Motor neuron (in vitro differentiated cells): Measurements from ENCODE around the gene CHST4. TPM values are rescaled to one million over a fixed set of nuclear protein-coding genes. Genes with fewer than 3 reads are reported as not detected.

ENCODE experiments used
- ATAC-seq, 8 experiments: fragments of 200-7000 bp; cut with Tn5 transposase; replicated peaks in 6 of 8; 2 replicates each; pipeline ENCODE4 v1.8.0; 2021; ENCODE audit warnings: mild to moderate bottlenecking in 8 of 8, moderate library complexity in 8 of 8
- H3K27ac ChIP-seq, 2 donors: fragments of 250-450 bp; sonication (Bioruptor Pico); 2 replicates each; pipeline ENCODE4 v1.9.0; 2021; ENCODE audit warnings: antibody characterized with exemption in 2 of 2, mild to moderate bottlenecking in 2 of 2, moderate library complexity in 1 of 2
- H3K4me1 ChIP-seq, 2 donors: fragments of 250-450 bp; sonication (Bioruptor Pico); replicated peaks in 1 of 2; 2 replicates each; pipeline ENCODE4 v1.6.1; 2021; ENCODE audit warnings: antibody characterized with exemption in 2 of 2, mild to moderate bottlenecking in 2 of 2, moderate library complexity in 1 of 2
- H3K4me3 ChIP-seq, 5 donors: fragments of 250-450 bp; sonication (Bioruptor Pico); 2 replicates each; pipeline ENCODE4 v1.9.0; 2021; ENCODE audit warnings: antibody characterized with exemption in 5 of 5, mild to moderate bottlenecking in 5 of 5, moderate library complexity in 4 of 5
- whole genome bisulfite sequencing, 10 experiments: fragments of 450-650 bp; shearing (Covaris generic); methylation state at CpG; one replicate each; pipeline ENCODE4 v1.0.0; 2022; 5-methylcytosine and 5-hydroxymethylcytosine counted together
- in situ Hi-C, 9 experiments: fragments of 400-800 bp; cut with MboI; loops; one replicate each; pipeline ENCODE4 v1.15.0; 2021; ENCODE audit warnings: low sequenced_read_pairs in 9 of 9, low pct_unique_long_range_greater_than_20kb in 2 of 9; ENCODE audit not compliant: unreplicated experiment in 9 of 9
- total RNA-seq, 8 experiments: library from RNA; unstranded; fragments of 300-600 nt; gene quantifications; 2 replicates each; pipeline versions ENCODE4 v1.2.3 to v1.2.4, GENCODE V29; 2022

The CHST4 gene
- under 1 TPM in 6 of 8 experiments, not detected in 2; 0.05 to 0.51 (median 0.24) TPM for total RNA-seq

DNA sequence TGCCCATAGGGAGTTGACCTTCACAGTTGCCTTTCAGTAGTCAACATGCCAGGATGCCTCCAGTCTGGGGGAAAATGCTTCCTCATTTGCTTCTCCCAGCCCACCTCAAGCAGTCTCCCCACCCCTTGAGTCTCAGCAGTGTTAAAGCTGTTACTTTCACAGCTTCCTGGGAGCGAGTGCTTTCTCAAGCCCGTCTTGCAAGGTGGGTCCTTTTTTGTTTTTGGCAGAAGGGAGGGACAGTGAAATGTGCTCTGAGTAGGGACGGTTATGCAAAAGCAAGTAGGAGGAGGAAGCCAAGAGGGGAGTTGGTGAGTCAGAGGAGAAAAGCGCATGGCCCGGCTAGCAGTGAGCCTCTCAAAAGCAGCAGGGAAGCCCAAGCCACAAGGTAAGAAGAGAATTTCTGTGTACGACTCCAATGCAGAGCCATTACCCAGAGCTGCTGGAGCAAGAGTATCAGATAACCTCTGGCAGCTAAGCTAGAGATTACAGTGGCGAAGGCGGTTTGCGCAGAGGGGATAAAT is at the start of gene CHST4:
Gene CHST4, plus strand, starts transcription at position 316 of the 521 bp plus-strand sequence. CDS start 10,252 bp downstream, outside the sequence.
- H3K4me1 ChIP-seq = peaks cover 0 to 4% of the 10 kb centered on the region in 2 donors
- WGBS, 10 experiments = 11 to 29% (median 19%) methylated on average over 2 to 9 of the region's 9 CpGs; no CpG with 5 or more reads in 4 of the 10 experiments
- peak in 7 of 8 experiments; percentile 29 to 100 (median 65) for ATAC-seq
- in situ Hi-C loops = no loop called here
- H3K27ac ChIP-seq = no peak within 1 kb of the TSS
- H3K4me3 ChIP-seq = no peak within 1 kb of the TSS

DNA sequence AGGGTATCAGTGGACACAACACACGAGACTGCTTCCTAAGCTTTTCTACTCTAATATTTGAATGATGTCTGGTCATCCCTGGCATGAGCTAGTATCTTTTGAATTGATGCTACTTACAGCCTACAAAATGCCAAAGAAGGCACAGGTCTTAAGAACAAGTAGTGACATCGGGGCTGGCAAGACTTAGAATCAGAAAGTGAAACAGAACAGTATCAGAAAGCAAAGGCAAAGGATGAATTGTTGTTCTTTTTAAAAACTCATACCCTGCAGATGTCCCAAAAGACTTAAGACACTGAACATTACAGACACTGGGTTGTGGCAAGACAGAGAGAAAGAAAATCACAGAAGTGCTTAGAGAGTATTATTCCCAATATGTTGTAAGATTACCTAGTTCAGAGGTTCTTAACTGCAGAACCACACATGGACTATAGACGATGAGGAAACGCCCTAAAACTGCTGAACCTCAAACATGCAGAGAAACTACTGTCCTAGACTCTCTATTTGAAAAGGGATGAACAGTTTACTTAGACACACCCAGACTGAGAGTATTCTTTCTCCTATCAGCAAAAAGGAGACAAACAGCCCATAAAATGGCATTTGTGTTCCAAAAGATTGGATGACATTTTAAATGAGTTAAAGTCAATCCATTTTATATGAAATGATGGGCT is 49.6 kb upstream of the CHST4 start:
- WGBS, 10 experiments = 63 to 97% (median 86%) methylated on average over 2 to 4 of the region's 4 CpGs; no CpG with 5 or more reads in 4 of the 10 experiments
- in situ Hi-C loops = no loop called here
- H3K4me3 ChIP-seq = no peak overlapping the region

DNA sequence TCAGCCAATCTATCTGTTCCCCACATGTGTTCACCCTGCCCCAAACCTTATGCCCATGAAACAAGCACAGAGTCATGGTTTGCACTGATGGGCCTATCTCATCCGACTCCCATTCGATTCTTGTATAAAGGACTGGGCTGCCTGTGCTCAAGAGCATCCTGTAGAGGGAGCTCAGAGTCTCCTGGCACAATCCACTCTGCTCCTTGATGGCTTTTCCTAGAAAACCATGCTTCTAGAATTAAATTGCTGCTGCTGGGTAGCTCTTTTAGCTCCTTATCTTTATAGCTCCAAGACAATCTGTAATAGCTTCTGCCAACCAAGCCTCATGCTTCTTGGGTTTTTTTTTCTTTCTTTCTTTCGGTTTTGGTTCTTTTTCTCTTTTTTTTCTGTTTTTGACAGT is 46.8 kb upstream of the CHST4 start:
- peak in 2 of 8 experiments; percentile 27 to 38 for ATAC-seq
- H3K4me3 ChIP-seq = no peak overlapping the region
- H3K4me1 ChIP-seq = peaks cover 0 to 7% of the 10 kb centered on the region in 2 donors
- in situ Hi-C loops = no loop called here
- H3K27ac ChIP-seq = no peak overlapping the region
- WGBS, 10 experiments = 27 to 83% (median 40%) methylated on average over 1 to 3 of the region's 3 CpGs; no CpG with 5 or more reads in 1 of the 10 experiments

More for the DNA sequence above, 49.6 kb upstream of the CHST4 start:
- no peak for ATAC-seq
- H3K27ac ChIP-seq = no peak overlapping the region
- no peaks in the 10 kb centered on the region for H3K4me1 ChIP-seq

DNA sequence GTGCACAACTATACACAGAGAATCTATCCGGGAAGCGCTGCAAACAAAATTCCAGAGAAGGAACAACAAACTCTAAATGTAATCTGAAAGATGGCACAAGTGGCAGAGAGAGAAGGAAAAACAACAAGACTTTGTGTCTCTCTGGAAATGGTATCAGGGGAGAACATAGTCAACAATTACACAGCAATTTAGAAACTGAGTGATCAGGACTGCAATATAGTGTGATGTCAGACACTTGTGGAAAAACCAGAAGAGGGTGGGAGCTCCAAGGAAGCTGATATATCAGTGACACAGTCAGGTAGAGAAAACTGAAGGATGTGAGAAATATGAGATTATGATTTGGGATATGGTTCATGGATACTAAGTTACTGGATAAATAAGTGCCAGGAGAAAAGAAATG is 45.3 kb upstream of the CHST4 start:
- H3K4me1 ChIP-seq = peaks cover 0 to 7% of the 10 kb centered on the region in 2 donors
- no peak overlapping the region for H3K27ac ChIP-seq
- in situ Hi-C loops = no loop called here
- H3K4me3 ChIP-seq = no peak overlapping the region
- no peak for ATAC-seq
- WGBS, 10 experiments = 85 to 100% (median 94%) methylated on average over 2 of the region's 2 CpGs; no CpG with 5 or more reads in 5 of the 10 experiments

DNA sequence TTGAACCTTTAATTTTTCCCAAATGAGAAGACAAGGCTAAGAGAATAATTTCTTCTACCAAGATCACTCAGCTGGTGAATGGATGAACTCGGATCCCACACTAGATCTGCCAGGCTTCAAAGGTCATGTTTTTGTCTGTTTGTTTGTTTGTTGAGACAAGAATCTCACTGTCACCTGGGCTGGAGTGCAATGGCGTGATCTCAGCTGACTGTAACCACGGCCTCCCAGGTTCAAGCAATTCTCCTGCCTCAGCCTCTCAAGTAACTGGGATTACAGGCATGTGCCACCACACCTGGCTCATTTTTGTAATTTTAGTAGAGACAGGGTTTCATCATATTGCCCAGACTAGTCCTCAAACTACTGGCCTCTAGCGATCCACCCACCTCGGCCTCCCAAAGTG is 43.7 kb upstream of the CHST4 start:
- in situ Hi-C loops = no loop called here
- no peak overlapping the region for H3K4me3 ChIP-seq
- peaks cover 0 to 7% of the 10 kb centered on the region in 2 donors for H3K4me1 ChIP-seq
- no peak for ATAC-seq
- no peak overlapping the region for H3K27ac ChIP-seq
- WGBS, 10 experiments = 25 to 100% (median 86%) methylated on average over 1 to 5 of the region's 5 CpGs; no CpG with 5 or more reads in 1 of the 10 experiments

DNA sequence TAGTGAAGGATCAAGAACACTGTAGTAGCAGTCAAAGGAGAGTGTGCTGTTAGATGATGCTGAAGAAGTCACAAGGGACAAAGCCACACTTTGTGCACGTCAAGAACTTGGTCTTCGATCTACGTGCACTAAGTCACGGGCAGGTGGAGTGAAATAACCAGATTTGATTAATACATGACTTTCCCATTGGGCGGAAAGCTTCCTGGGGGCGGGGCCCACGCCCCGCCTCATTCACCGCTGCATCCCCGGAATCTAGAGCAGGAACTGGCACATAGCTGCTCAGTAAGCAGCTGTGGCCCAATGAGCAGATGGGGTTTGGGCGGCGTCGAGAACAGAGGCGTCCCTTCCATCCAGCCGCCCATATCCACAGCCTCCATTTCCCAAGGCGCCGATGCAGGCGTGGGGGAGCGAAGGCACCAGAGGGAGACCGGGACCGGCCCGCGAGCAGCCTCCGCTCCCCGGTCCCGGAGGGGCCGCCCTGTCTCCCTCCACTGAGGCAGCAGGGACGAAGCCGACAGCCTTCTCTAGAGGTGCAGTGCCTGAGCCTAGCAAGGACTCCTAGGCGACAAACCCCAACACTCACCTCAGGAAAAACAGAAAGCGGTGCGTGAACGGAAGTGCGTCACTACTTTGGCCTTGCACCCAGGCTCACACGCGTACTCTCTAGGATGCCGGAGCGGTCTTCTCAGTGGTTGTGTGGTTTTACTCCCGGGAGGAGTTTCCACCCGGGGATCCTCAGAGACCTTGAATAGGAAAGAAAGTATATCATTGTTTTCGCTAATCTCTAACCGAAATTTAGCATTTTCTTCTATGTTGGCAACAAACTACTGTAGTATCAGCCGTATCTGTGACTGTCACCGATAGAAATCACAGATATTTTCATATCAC is 42.0 kb upstream of the CHST4 start:
- Histone ChIP-seq H3K4me1 (peaks cover 0 to 7% of the 10 kb centered on the region in 2 donors), H3K4me3 (peak overlapping the region; percentile 78 to 96 (median 91)), H3K27ac (peak overlapping the region; percentile 93)
- peak; percentile 94 to 97 (median 96) for ATAC-seq
- 0 to 10% (median 0%) methylated on average over 1 to 16 of the region's 44 CpGs for WGBS, 10 experiments
- in situ Hi-C loops = no loop called here

DNA sequence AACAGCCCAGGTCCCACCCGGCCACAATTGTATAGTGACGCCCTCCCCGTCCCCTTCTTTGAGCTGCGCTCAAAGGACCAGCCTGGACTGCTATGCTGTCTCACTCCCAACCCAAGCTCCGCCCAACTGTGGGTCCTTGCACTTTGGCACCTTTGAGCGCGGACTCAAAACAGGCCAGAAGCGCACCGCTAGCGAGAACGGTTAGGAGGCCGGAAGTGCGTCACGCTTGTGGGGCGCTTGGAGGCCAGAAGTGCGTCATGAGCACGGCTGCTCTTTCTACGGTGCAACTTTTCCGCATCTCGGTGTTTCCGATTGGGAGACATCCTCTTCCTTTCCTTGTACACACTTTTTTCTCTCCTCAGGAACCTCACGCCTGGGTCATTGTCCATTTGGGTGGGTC is 37.1 kb upstream of the CHST4 start, which contains the start of gene ZNF19:
Gene ZNF19, minus strand, starts transcription at position 203 of the 400 bp plus-strand sequence. CDS start 7,210 bp downstream, outside the sequence.
- in situ Hi-C loops = no loop called here
- ATAC-seq = no peak
- Histone ChIP-seq H3K27ac (no peak within 1 kb of the TSS), H3K4me3 (no peak within 1 kb of the TSS), H3K4me1 (no peaks in the 10 kb centered on the region)
- 70 to 100% (median 93%) methylated on average over 2 to 12 of the region's 22 CpGs; no CpG with 5 or more reads in 2 of the 10 experiments for WGBS, 10 experiments

DNA sequence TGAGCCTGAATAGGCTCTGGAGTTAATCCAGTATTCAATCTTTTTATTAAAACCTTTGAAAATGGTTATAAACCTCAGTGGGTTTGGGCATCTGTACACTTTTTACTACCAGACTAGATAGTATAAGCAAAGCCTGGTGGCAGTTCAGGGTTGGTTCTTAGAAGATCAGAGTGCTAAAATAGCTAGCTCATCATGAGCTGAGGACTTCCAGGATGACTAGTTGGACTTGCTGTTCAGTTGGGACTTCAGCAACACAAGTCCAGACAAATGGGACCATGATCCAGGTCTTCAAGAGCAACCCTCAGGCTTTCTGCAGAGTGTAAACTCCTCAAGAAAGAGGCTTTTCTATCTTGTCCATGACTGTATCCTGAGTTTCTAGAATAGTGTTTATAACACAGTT is 35.9 kb upstream of the CHST4 start:
- Histone ChIP-seq H3K27ac (no peak overlapping the region), H3K4me3 (no peak overlapping the region), H3K4me1 (no peaks in the 10 kb centered on the region)
- in situ Hi-C loops = no loop called here
- ATAC-seq = no peak

DNA sequence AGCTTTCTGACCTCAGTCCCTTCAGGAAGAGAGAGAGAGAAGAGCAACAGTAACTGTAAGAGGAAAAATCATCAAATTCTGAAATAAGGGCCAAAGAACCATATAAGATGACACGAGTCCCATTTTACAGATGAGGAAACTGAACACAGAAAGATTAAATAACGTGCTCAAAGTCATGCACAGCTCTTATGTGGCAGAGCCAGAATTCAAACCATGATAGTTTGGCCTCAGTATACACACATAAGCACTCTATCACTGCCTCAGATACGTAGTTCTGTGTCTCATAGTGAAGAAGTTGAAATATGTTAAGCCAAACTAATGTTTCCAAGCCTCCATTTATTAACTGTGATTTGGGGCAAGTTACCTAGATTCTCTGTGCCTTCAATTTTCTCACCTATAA is 35.2 kb upstream of the CHST4 start:
- Histone ChIP-seq H3K4me3 (no peak overlapping the region), H3K4me1 (no peaks in the 10 kb centered on the region), H3K27ac (no peak overlapping the region)
- ATAC-seq = no peak
- in situ Hi-C loops = no loop called here
- 13 to 60% (median 37%) methylated on average over 1 to 3 of the region's 3 CpGs; no CpG with 5 or more reads in 4 of the 10 experiments for WGBS, 10 experiments

DNA sequence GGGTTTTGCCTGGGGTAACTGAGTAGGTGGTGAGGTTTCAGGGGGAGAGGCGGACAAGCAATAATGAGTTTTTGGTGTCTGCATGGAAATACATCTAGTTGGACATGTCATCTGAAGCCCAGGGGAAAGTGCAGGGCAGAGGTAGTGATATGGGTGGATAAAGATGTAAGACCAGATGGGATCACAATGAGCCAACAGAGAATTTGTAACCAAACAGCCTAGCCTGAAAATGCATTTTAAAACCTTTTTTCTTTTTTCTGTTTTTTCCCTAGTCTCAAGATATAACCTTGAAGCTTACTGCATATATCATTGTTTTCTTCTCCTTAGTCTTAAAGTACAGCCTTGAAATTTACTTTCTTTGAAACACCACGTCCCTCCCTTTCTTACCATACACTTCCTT is 33.4 kb upstream of the CHST4 start:
- 20 to 88% (median 67%) methylated on average over 1 to 2 of the region's 2 CpGs; no CpG with 5 or more reads in 1 of the 10 experiments for WGBS, 10 experiments
- ATAC-seq = no peak
- Histone ChIP-seq H3K27ac (no peak overlapping the region), H3K4me1 (no peaks in the 10 kb centered on the region), H3K4me3 (no peak overlapping the region)
- in situ Hi-C loops = no loop called here

DNA sequence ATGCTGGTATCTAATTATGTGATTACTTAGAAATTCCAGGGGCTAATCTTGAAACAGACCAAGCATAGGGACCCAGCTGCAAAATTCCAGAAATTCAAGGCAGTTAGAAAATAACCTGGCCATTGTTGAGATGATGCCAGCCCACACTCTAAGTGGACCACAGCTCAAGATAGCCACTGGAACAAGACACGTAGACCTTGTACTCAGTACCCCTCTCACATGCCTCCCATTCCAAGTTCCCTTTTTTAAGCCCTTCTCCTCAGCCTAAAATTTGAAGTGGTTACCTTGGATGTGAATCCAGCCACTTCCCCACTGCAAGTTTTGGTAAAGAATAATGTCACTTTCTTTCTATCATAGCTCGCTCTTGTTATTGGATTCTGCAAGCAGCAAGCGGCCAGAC is 33.0 kb upstream of the CHST4 start:
- no peak overlapping the region for H3K4me3 ChIP-seq
- WGBS, 10 experiments = 40 to 93% (median 71%) methylated on average over 1 to 3 of the region's 3 CpGs; no CpG with 5 or more reads in 2 of the 10 experiments
- H3K27ac ChIP-seq = no peak overlapping the region
- no peak for ATAC-seq
- in situ Hi-C loops = no loop called here
- H3K4me1 ChIP-seq = no peaks in the 10 kb centered on the region

DNA sequence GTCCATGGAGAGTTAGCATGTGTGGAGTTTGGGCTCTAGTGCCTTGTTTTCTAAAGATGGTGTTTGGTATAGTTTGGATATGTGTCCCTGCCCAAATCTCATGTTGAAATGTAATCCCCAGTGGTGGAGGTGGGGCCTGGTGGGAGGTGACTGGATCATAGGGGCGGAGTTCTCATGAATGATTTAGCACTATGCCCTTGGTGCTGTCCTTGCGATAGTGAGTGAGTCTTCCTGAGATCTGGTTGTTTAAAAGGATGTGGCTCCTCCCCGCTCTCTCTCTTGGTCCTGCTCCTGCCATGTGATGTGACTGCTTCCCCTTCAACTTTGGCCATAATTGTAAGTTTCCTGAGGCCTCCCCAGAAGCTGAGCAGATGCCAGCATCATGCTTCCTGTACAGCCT is 28.2 kb upstream of the CHST4 start:
- WGBS, 10 experiments = 0 to 89% (median 20%) methylated on average over 1 to 3 of the region's 3 CpGs; no CpG with 5 or more reads in 7 of the 10 experiments
- H3K4me1 ChIP-seq = no peaks in the 10 kb centered on the region
- in situ Hi-C loops = no loop called here
- H3K4me3 ChIP-seq = no peak overlapping the region
- ATAC-seq = no peak
- H3K27ac ChIP-seq = no peak overlapping the region
